ENCODE data around the gene VASN. TPM values are rescaled to one million over a fixed set of nuclear protein-coding genes. Genes with fewer than 3 reads are reported as not detected.
A peak's percentile ranks its signal among the peaks of the same experiment; 100 is the strongest.

The VASN gene
- total RNA-seq, 1 donor from 2014 or later, result 0.11 TPM

DNA sequence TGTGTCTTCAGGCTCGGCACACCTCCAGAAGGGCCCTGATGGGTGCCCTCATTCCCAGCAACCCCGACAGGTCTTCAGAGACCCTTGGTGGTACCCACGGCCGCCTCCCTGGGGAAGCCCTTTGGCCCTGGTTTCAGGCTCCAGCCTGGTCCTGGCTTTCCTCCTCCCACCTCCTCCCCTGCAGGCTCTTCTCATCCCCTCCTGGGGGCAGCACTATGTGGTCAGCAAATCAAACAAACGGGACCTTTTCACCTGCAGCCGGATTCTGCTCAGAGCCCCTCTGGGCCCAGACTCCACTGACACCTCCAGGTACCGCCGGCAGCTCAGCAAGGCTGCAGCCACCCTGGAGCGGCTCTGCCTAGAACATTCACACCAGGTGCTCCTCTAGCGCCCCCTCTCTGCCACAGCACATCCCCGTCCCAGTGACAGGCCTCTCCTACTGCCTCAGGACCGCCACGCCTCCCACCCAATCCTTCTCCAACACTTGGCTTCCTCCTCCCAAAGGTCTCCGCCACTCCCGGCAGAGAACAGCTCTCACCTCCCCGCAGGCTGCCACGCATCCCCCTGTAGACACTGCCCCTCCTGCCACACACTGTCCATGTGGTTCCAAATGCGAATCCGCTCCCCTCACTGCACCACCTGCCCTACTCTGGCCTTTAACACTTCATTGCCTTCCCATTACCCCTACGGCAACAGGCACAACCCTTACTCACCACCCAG lies 32.8 kb downstream of the VASN start:
- Mint-ChIP-seq H3K27me3 (no peaks in the 10 kb centered on the region), H3K4me1 (peaks cover 2% of the 10 kb centered on the region), H3K36me3 (ENCODE audit: low read depth) (peaks cover 72% of the 10 kb centered on the region), H3K27ac (peak overlapping the region; percentile 30), H3K9me3 (no peaks in the 10 kb centered on the region), H3K4me3 (no peak overlapping the region)
- ChIA-PET CTCF (interaction anchor here (0.7 to 2.6 kb wide), 7 partner anchors 10 to 151 kb away, joined by 3 to 17 read pairs (median 4); no protein-coding TSS in a partner anchor), POLR2A (no interaction called here)
- ATAC-seq (ENCODE audit: low read depth) (peak; percentile 41), DNase-seq (no peak)
- TF ChIP-seq, protein P1, sequence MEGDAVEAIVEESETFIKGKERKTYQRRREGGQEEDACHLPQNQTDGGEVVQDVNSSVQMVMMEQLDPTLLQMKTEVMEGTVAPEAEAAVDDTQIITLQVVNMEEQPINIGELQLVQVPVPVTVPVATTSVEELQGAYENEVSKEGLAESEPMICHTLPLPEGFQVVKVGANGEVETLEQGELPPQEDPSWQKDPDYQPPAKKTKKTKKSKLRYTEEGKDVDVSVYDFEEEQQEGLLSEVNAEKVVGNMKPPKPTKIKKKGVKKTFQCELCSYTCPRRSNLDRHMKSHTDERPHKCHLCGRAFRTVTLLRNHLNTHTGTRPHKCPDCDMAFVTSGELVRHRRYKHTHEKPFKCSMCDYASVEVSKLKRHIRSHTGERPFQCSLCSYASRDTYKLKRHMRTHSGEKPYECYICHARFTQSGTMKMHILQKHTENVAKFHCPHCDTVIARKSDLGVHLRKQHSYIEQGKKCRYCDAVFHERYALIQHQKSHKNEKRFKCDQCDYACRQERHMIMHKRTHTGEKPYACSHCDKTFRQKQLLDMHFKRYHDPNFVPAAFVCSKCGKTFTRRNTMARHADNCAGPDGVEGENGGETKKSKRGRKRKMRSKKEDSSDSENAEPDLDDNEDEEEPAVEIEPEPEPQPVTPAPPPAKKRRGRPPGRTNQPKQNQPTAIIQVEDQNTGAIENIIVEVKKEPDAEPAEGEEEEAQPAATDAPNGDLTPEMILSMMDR (IDR thresholded peaks at IDR 0.05), result no peak
- intact Hi-C loops (cut with micrococcal nuclease), result no loop called here

DNA sequence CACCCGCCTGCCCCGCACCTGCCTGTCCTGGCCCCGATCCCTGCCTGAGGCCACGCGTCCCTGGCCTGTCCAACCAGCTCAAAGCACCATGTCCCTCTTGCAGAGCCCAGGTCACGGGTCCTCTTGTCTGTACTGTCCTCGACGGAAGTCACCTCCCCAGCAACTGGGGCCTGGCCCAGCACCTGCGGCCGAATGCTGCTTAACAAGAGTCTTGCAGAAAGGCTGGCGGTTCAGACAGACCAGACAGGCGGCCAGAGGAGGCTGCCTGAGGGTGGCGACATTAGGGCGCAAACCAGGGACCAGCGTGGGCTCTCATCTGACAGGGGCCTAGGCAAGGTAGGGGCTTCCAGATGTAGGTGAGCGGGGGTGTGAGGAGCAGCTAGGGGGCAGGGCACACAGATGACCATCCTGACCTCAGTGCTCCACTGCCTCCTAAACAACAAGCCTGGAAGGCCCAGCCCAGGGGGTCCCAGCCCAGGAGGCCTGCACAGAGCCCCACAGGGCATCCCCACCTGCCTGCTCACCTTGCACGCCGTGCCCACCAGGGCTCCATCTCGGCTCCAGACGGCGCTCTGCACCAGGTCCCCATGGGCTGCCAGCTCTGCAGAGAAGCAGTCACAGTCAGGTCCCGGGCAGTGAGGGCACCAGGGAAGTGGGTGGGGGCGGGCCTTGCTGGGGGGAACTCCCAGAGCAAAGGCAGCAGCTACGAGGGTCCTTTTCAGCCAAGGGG lies 33.5 kb downstream of the VASN start:
- Mint-ChIP-seq H3K4me3 (no peak overlapping the region), H3K27me3 (no peaks in the 10 kb centered on the region), H3K27ac (no peak overlapping the region), H3K9me3 (no peaks in the 10 kb centered on the region), H3K36me3 (ENCODE audit: low read depth) (peaks cover 69% of the 10 kb centered on the region), H3K4me1 (peaks cover 2% of the 10 kb centered on the region)
- intact Hi-C loops (cut with micrococcal nuclease), result no loop called here
- TF ChIP-seq, protein P1 (IDR thresholded peaks at IDR 0.05), result no peak
- no peak for DNase-seq
- ChIA-PET CTCF (interaction anchor here (1.4 kb wide), 1 partner anchor 27 kb away, joined by 4 read pairs; no protein-coding TSS in a partner anchor), POLR2A (no interaction called here)
- no peak for ATAC-seq (ENCODE audit: low read depth)

DNA sequence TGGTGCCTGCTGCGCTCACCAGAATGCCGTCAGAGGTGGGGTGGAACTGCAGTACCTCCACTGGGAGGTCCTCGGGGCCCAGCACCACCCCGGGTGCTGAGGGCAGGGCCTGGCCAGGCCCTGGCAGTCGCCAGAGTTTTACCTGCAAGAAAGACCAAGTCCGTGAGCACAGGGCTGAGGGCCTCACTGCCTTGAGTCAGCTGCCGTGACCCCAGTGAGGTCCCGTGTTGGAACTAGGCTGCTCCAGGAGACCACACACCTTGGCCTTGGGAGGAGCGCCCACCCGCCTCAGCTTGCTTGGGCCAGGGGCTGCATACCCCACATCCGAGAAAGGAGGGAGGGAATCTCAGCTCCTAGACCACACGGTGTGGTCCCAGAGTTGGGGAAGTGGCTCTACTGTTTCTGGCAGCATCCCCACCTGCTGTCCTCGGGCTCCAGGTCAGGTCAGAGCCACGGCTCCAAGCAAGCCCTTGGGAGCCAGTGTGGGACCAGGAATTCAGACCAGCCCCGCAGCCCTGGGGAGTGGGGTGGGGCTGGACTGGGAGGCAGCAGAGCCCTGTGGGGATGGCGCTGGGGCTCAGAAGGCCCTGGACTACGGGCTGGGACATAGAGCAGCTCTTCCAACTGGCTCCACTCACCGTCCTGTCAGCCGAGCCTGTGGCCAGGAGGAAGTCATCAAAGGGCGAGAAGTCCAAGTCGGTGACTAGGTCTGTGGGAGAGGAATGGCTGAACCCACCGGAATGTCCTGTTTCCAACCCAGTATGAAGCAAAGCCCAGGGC lies 36.1 kb downstream of the VASN start:
- Mint-ChIP-seq H3K27ac (no peak overlapping the region), H3K36me3 (ENCODE audit: low read depth) (peaks cover 70% of the 10 kb centered on the region), H3K27me3 (no peaks in the 10 kb centered on the region), H3K4me1 (peaks cover 3% of the 10 kb centered on the region), H3K9me3 (no peaks in the 10 kb centered on the region), H3K4me3 (no peak overlapping the region)
- TF ChIP-seq, protein P1 (IDR thresholded peaks at IDR 0.05), result no peak
- intact Hi-C loops (cut with micrococcal nuclease), result no loop called here
- no peak for DNase-seq
- ATAC-seq (ENCODE audit: low read depth), result no peak
- CTCF ChIA-PET, result no interaction called here
- POLR2A ChIA-PET, result no interaction called here

DNA sequence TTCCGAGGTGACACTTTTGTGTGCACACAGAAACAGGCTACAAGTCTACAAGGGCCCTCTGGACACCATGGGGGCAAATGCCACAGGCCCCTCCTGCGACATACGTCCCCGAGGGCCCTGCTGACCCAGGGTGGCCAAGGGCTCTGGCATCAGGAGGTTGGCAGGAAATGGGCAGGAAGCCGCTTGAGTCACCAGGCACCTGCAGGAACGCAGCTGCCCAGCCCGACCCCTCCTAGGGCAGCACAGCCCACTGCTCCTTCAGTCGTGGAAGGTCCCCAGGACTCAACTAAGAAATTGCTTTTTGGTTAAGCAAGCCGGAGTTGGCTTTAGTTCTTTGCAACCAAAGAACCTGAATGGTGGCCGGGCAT lies 36.7 kb downstream of the VASN start:
- intact Hi-C loops (cut with micrococcal nuclease), result no loop called here
- TF ChIP-seq, protein P1 (IDR thresholded peaks at IDR 0.05), result no peak
- Mint-ChIP-seq H3K36me3 (ENCODE audit: low read depth) (peaks cover 74% of the 10 kb centered on the region), H3K9me3 (no peaks in the 10 kb centered on the region), H3K4me1 (peaks cover 8% of the 10 kb centered on the region), H3K27me3 (no peaks in the 10 kb centered on the region), H3K4me3 (no peak overlapping the region), H3K27ac (no peak overlapping the region)
- ChIA-PET POLR2A (no interaction called here), CTCF (no interaction called here)
- DNase-seq (no peak), ATAC-seq (ENCODE audit: low read depth) (no peak)
